ENCODE measurements around the gene KCNK2.

GRCh38 chr1:215256936-215257679 is 174.6 kb downstream of the KCNK2 start:
- TF ChIP-seq CTCF (IDR thresholded peaks at IDR 0.05) (no peak), RFX5 (IDR thresholded peaks at IDR 0.05; ENCODE audit: low read length) (no peak), TEAD4 (IDR thresholded peaks at IDR 0.05; ENCODE audit: borderline replicate concordance, insufficient read depth) (no peak), YY1 (IDR thresholded peaks at IDR 0.05; ENCODE audit: low read depth) (no peak), RAD21 (IDR thresholded peaks at IDR 0.05; ENCODE audit: low read length) (no peak), SIN3A (IDR thresholded peaks at IDR 0.05; ENCODE audit: borderline replicate concordance, low read depth, low read length) (no peak), MAX (IDR thresholded peaks at IDR 0.05; ENCODE audit: low read depth) (no peak), EZH2phosphoT487 (IDR thresholded peaks at IDR 0.05; ENCODE audit: borderline replicate concordance, low read depth) (no peak), ZBTB33 (IDR thresholded peaks at IDR 0.05; ENCODE audit: borderline replicate concordance, low read depth) (no peak), SMC3 (IDR thresholded peaks at IDR 0.05; ENCODE audit: low read depth, low read length) (no peak)
